ENCODE results near the gene YY1AP1. TPM values are rescaled to one million over a fixed set of nuclear protein-coding genes. Genes with fewer than 3 reads are reported as not detected.

YY1AP1 gene
- polyA plus RNA-seq, 1 of the 3 experiments (the other 2 are of a cell fraction): 45.0 TPM

DNA sequence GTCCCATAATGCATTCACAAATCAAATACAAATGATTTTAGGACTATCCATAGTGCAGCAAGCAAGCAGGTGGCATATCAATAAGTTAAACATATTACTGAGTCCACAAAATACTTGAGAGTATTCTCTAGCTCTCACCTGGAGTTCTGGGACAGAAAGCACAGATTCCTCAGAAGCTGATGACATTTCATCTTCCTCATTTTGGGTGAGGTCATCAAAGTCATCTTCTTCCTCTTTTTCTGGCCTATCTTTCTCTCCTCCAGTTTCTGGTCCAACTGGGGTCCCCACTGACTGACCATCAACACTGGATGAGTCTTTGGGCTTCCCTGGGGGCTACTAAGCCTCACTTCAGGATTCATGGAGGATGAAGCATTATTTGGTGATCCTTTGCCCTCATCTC, 38.9 kb downstream of the YY1AP1 start:
- no peak overlapping the region for H2AFZ ChIP-seq (ENCODE audit: low read depth)
- no peak overlapping the region for H3K4me2 ChIP-seq
- peaks cover 0 to 4% of the 10 kb centered on the region in 2 experiments for H3K36me3 ChIP-seq (replicated peaks in 1 of 2; ENCODE audit: control insufficient read depth in 1 of 2, insufficient read depth in 2 of 2, low read length in 1 of 2)
- no peaks in the 10 kb centered on the region for H3K9me3 ChIP-seq
- peaks cover 15% of the 10 kb centered on the region for H3K79me2 ChIP-seq (ENCODE audit: insufficient read depth)
- no peak overlapping the region for H3K9ac ChIP-seq
- H3F3A ChIP-seq (replicated peaks; ENCODE audit: insufficient read depth): peaks cover 27% of the 10 kb centered on the region
- H3K4me3 ChIP-seq (ENCODE audit: low read depth in 2 of 2, low read length in 1 of 2): no peak overlapping the region
- DNase-seq: no peak
- no peaks in the 10 kb centered on the region for H4K20me1 ChIP-seq (ENCODE audit: insufficient read depth)
- POLR2A ChIA-PET: no interaction called here
- H3K4me1 ChIP-seq (ENCODE audit: control insufficient read depth in 1 of 2, insufficient read depth in 2 of 2, low read depth in 1 of 2, low read length in 1 of 2): peaks cover 8 to 13% of the 10 kb centered on the region in 2 experiments; a peak in 3 of 4 replicates
- H3K27me3 ChIP-seq (ENCODE audit: insufficient read depth): no peaks in the 10 kb centered on the region
- H3K9me2 ChIP-seq: no peaks in the 10 kb centered on the region
- CTCF ChIA-PET: no interaction called here
- H3K27ac ChIP-seq (ENCODE audit: low read depth in 2 of 2, low read length in 1 of 2): no peak overlapping the region
- no peak for TF ChIP-seq TAF1 (IDR thresholded peaks at IDR 0.05; ENCODE audit: borderline replicate concordance, low read depth, low read length)
- TF ChIP-seq, protein P1, sequence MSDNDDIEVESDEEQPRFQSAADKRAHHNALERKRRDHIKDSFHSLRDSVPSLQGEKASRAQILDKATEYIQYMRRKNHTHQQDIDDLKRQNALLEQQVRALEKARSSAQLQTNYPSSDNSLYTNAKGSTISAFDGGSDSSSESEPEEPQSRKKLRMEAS (IDR thresholded peaks at IDR 0.05; ENCODE audit: low read depth): no peak
- no peak for TF ChIP-seq SMC3 (IDR thresholded peaks at IDR 0.05; ENCODE audit: low read depth, low read length)
- no peak for TF ChIP-seq TCF12 (IDR thresholded peaks at IDR 0.05)
- TF ChIP-seq FOSL2 (IDR thresholded peaks at IDR 0.05; ENCODE audit: borderline replicate concordance, low read depth): no peak
- TF ChIP-seq, protein P2, sequence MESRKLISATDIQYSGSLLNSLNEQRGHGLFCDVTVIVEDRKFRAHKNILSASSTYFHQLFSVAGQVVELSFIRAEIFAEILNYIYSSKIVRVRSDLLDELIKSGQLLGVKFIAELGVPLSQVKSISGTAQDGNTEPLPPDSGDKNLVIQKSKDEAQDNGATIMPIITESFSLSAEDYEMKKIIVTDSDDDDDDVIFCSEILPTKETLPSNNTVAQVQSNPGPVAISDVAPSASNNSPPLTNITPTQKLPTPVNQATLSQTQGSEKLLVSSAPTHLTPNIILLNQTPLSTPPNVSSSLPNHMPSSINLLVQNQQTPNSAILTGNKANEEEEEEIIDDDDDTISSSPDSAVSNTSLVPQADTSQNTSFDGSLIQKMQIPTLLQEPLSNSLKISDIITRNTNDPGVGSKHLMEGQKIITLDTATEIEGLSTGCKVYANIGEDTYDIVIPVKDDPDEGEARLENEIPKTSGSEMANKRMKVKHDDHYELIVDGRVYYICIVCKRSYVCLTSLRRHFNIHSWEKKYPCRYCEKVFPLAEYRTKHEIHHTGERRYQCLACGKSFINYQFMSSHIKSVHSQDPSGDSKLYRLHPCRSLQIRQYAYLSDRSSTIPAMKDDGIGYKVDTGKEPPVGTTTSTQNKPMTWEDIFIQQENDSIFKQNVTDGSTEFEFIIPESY (IDR thresholded peaks at IDR 0.05; ENCODE audit: borderline replicate concordance, low read depth): no peak
- no peak for TF ChIP-seq JUND (IDR thresholded peaks at IDR 0.05)
- TF ChIP-seq RFX5 (IDR thresholded peaks at IDR 0.05; ENCODE audit: low read length): no peak
- TF ChIP-seq, protein P3, sequence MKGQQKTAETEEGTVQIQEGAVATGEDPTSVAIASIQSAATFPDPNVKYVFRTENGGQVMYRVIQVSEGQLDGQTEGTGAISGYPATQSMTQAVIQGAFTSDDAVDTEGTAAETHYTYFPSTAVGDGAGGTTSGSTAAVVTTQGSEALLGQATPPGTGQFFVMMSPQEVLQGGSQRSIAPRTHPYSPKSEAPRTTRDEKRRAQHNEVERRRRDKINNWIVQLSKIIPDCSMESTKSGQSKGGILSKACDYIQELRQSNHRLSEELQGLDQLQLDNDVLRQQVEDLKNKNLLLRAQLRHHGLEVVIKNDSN (IDR thresholded peaks at IDR 0.05; ENCODE audit: borderline replicate concordance, low read depth): no peak
- no peak for TF ChIP-seq MXI1 (IDR thresholded peaks at IDR 0.05; ENCODE audit: low read depth, low read length)
- TF ChIP-seq, protein P4, sequence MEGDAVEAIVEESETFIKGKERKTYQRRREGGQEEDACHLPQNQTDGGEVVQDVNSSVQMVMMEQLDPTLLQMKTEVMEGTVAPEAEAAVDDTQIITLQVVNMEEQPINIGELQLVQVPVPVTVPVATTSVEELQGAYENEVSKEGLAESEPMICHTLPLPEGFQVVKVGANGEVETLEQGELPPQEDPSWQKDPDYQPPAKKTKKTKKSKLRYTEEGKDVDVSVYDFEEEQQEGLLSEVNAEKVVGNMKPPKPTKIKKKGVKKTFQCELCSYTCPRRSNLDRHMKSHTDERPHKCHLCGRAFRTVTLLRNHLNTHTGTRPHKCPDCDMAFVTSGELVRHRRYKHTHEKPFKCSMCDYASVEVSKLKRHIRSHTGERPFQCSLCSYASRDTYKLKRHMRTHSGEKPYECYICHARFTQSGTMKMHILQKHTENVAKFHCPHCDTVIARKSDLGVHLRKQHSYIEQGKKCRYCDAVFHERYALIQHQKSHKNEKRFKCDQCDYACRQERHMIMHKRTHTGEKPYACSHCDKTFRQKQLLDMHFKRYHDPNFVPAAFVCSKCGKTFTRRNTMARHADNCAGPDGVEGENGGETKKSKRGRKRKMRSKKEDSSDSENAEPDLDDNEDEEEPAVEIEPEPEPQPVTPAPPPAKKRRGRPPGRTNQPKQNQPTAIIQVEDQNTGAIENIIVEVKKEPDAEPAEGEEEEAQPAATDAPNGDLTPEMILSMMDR (IDR thresholded peaks at IDR 0.05): no peak
- no peak for TF ChIP-seq RXRA (IDR thresholded peaks at IDR 0.05; ENCODE audit: borderline replicate concordance, low read depth)
- TF ChIP-seq RCOR1 (IDR thresholded peaks at IDR 0.05; ENCODE audit: low read length): no peak
- no peak for TF ChIP-seq FOXJ3 (CRISPR knock-in tag; IDR thresholded peaks at IDR 0.05)
- TF ChIP-seq NFIC (IDR thresholded peaks at IDR 0.05; ENCODE audit: borderline replicate concordance): no peak
- no peak for TF ChIP-seq NRF1 (IDR thresholded peaks at IDR 0.05; ENCODE audit: low read depth, low read length)
- TF ChIP-seq ELF1 (IDR thresholded peaks at IDR 0.05): no peak

Measured in SK-N-SH (cell line).